A204.1 (cell line): ENCODE measurements around the gene MDM2.
"Not testable (repeated sequence)": the region's sequence is repeated elsewhere in the genome, so short reads cannot be mapped to it uniquely, and the experiment has no call there.

ENCODE experiments used
- FAIRE-seq: peaks from 2 replicates; lab custom pipeline; 2012; peaks lifted over from hg19 to GRCh38; lab: Jason Lieb, UNC

MDM2 gene

DNA sequence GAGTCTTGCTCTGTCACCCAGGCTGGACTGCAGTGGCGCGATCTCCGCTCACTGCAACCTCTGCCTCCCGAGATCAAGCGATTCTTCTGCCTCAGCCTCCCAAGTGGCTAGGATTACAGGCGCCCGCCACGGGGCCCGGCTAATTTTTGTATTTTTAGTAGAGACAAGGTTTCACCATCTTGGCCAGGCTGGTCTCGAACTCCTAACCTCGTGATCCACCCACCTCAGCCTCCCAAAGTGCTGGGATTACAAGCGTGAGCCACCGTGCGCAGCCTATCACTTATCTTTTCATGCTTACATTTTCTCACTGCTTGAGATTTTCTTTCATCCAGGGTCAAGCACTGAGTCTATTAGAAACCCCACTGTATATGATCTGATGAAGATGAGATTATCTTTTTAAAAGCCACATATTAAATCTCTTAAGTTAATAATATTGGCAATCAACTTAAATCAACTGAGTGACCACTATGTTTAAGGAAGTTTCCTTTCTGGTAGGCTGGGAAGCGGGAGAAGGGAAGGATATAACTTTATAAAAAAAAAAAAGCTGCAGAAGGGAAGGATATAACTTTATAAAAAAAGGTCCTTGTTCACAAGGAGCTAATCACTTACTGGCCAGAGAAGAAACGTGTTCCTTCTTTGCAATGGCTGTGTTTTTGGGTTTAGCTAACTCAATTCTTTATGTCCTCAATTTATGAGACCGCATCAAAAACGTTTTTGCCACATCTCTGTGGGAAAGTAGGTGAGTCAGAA, 1.3 kb upstream of the MDM2 start:
- FAIRE-seq: no peak

GRCh38 chr12:68807274-68807575, 752 bp upstream of the MDM2 start:
- FAIRE-seq: not testable (repeated sequence)

GRCh38 chr12:68808388-68809189, 612 bp downstream of the MDM2 start:
- FAIRE-seq: peak; percentile 49

DNA sequence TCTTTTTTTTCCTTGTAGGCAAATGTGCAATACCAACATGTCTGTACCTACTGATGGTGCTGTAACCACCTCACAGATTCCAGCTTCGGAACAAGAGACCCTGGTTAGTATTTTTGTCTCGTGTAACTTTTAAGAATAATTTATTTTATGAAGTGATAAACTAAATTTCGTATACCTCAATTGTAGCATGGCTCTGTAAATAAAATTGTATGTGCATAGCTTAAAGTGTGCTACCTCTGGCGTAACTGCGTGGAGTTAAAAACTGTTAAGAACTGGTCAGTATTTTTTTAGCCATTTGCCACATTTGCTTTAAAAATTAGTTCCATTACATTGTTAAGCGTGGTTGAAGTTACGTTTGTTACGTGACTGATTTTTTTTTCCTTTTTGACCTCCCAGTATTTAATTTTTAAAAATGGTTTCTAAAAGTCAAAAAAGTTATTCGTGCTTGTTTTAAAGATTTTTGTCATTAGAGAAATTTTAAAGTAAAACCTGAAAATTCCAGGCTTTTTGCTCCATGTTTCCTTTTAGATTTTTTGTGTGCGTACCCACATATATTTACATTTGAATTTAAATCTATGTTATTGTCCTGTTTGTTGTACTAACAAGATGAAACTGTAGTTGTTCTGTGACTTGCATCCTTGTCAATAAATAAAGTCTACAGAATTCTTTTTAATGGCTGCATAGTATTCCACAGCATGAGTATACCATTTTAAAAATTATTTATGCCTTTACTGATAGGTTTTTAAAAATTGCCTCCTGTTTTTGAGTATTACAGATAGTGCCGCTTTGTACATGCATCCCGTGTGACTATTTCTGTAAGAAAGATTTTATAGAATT, 1.4 kb downstream of the MDM2 start:
- no peak for FAIRE-seq

GRCh38 chr12:68810027-68810389, 2.0 kb downstream of the MDM2 start:
- FAIRE-seq: not testable (repeated sequence)

DNA sequence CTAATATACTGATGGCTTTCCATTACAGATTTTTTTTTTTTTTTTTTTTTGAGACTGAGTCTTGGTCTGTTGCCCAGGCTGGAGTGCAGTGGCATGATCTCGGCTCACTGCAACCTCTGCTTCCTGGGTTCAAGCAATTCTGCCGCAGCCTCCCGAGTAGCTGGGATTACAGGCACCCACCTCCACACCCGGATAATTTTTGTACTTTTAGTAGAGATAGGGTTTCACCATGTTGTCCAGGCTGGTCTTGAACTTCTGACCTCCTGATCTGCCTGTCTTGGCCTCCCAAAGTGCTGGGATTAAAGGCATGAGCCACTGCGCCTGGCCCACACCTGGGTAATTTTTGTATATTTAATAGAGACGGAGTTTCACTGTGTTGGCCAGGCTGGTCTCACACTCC, 3.6 kb downstream of the MDM2 start:
- not testable (repeated sequence) for FAIRE-seq

GRCh38 chr12:68812553-68813241, 4.7 kb downstream of the MDM2 start:
- no peak for FAIRE-seq

DNA sequence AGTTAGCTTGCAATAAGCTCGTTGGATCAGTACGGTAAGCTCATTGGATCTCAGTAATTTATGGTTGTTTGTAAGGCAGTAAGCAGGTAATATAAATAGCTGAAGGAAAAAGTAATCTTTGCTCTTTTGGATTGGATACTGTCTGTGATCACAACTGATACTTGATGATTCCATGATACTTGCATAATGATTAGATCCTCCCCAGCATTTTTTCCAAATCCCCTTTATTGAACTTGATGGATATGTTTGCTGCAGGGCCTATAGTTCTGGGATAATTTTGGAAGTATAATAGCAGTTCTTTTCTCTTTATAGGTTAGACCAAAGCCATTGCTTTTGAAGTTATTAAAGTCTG, 5.2 kb downstream of the MDM2 start:
- FAIRE-seq: no peak

- FAIRE-seq: no peak
These were observed 6.7 kb downstream of the MDM2 start for GRCh38 chr12:68814490-68815231.

- no peak for FAIRE-seq
These were observed 7.4 kb downstream of the MDM2 start for GRCh38 chr12:68815232-68815927.

GRCh38 chr12:68815928-68816800, 8.2 kb downstream of the MDM2 start:
- no peak for FAIRE-seq

- not testable (repeated sequence) for FAIRE-seq
These were observed 11.5 kb downstream of the MDM2 start for GRCh38 chr12:68819481-68819880.

- no peak for FAIRE-seq
These were observed 13.6 kb downstream of the MDM2 start for GRCh38 chr12:68821357-68822188.

GRCh38 chr12:68823696-68824095, 15.7 kb downstream of the MDM2 start:
- FAIRE-seq: no peak

DNA sequence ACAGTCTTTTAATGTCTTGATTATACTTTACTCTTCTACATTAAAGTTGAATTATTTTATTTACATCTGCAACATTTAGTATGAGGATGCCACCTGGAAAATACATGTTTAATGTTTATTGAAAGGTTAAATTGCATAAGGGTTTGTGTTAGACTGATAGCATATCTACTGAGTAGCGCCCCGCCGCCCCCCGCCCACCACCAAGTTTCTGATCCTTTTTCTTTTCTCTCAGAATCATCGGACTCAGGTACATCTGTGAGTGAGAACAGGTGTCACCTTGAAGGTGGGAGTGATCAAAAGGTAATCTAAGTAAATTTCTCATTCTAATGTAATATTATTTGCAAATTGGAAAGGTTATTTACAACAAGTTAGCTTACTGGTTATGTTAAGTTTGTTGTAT, 16.2 kb downstream of the MDM2 start:
- FAIRE-seq: no peak

GRCh38 chr12:68824597-68825250, 16.7 kb downstream of the MDM2 start:
- FAIRE-seq: no peak

DNA sequence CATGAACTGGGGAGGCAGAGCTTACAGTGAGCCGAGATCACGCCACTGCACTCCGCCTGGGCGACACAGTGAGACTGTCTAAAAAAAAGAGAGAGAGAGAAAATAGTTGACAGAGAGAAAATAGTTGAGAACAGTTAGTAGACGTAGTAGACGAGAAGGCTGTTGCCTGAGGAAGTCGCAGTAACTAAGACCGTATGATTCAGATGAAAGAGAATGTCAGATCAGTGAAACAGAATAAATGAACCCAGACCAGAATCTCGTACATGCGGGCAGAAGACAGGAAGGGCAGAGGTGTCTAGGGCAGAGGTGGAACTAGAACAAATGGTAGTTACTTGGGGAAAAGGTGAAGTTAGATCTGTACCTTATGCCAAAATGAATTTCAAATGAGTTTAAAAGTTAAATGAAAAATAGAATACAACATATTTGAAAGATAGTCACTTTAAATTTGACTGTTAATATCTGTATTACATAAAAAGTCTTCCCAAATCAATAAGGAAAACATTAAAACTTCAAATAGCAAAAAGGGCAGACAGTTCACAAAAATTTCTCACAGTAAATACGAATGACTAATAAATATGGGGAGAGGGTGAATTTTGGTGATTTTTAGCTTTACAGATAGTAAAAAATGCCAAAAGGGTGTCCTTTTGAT, 17.7 kb downstream of the MDM2 start:
- no peak for FAIRE-seq
